ENCODE data around the gene SF3B1. TPM values are rescaled to one million over a fixed set of nuclear protein-coding genes. Genes with fewer than 3 reads are reported as not detected.
A peak's percentile ranks its signal among the peaks of the same experiment; 100 is the strongest.

Gene SF3B1
- polyA plus RNA-seq, 3 donors: 105 to 494 (median 152) TPM

GRCh38 chr2:197368412-197368811, 66.4 kb downstream of the SF3B1 start:
- peaks cover 0 to 4% (median 3%) of the 10 kb centered on the region in 7 donors for H3K9me3 Mint-ChIP-seq
- H3K4me1 ChIP-seq (ENCODE audit: control insufficient read depth in 1 of 2, insufficient read depth in 2 of 2, low read length in 2 of 2): peaks cover 10 to 11% of the 10 kb centered on the region in 2 donors
- intact Hi-C loops (cut with micrococcal nuclease): no loop called here

GRCh38 chr2:197363998-197364397, 70.8 kb downstream of the SF3B1 start:
- H3K4me1 ChIP-seq (ENCODE audit: control insufficient read depth in 1 of 2, insufficient read depth in 2 of 2, low read length in 2 of 2): no peaks in the 10 kb centered on the region
- no peak for DNase-seq
- Mint-ChIP-seq H3K27ac (no peak overlapping the region), H3K9me3 (peaks cover 0 to 3% (median 0%) of the 10 kb centered on the region in 7 donors), H3K36me3 (no peaks in the 10 kb centered on the region), H3K4me3 (no peak overlapping the region), H3K4me1 (peaks cover under 1% of the 10 kb centered on the region), H3K27me3 (ENCODE audit: low read depth in 3 of 3) (peaks cover 1 to 3% (median 2%) of the 10 kb centered on the region in 3 donors)
- H3K9ac ChIP-seq (ENCODE audit: insufficient read depth, low read length, poor library complexity, severe bottlenecking): no peak overlapping the region
- H3K4me3 ChIP-seq (replicated peaks in 1 of 3; ENCODE audit: low read depth in 2 of 3, low read length in 3 of 3): no peak overlapping the region
- intact Hi-C loops (cut with micrococcal nuclease): no loop called here
- no peaks in the 10 kb centered on the region for H4K20me1 ChIP-seq (ENCODE audit: insufficient read depth, low read length)
- H3K9me3 ChIP-seq (replicated peaks in 1 of 2; ENCODE audit: control insufficient read depth in 1 of 2, insufficient read depth in 1 of 2, low read length in 2 of 2): no peaks in the 10 kb centered on the region
- TF ChIP-seq CTCF (IDR thresholded peaks at IDR 0.05): no peak
- H3K4me2 ChIP-seq (replicated peaks; ENCODE audit: extremely low read depth, low read length, poor library complexity, severe bottlenecking): no peak overlapping the region
- WGBS (ENCODE audit: insufficient coverage): 92% methylated on average over 2 of the region's 5 CpGs
- no peaks in the 10 kb centered on the region for H3K36me3 ChIP-seq (replicated peaks in 1 of 2; ENCODE audit: control insufficient read depth in 1 of 2, insufficient read depth in 2 of 2, low read length in 2 of 2)
- no peak overlapping the region for H2AFZ ChIP-seq (ENCODE audit: insufficient read depth, low read depth, low read length, poor library complexity, severe bottlenecking)
- H3K27me3 ChIP-seq (ENCODE audit: control insufficient read depth in 2 of 2, insufficient read depth in 2 of 2, low read length in 2 of 2): no peaks in the 10 kb centered on the region
- H3K79me2 ChIP-seq (ENCODE audit: insufficient read depth, low read length): no peaks in the 10 kb centered on the region
- no peak overlapping the region for H3K27ac ChIP-seq (ENCODE audit: low read depth in 1 of 2, low read length in 2 of 2)

More at GRCh38 chr2:197368412-197368811, 66.4 kb downstream of the SF3B1 start:
- no peak for DNase-seq
- Histone ChIP-seq H3K9ac (ENCODE audit: insufficient read depth, low read length, poor library complexity, severe bottlenecking) (no peak overlapping the region), H3K9me3 (replicated peaks in 1 of 2; ENCODE audit: control insufficient read depth in 1 of 2, insufficient read depth in 1 of 2, low read length in 2 of 2) (no peaks in the 10 kb centered on the region), H3K36me3 (replicated peaks in 1 of 2; ENCODE audit: control insufficient read depth in 1 of 2, insufficient read depth in 2 of 2, low read length in 2 of 2) (no peaks in the 10 kb centered on the region), H3K27ac (ENCODE audit: low read depth in 1 of 2, low read length in 2 of 2) (no peak overlapping the region), H3K4me2 (replicated peaks; ENCODE audit: extremely low read depth, low read length, poor library complexity, severe bottlenecking) (no peak overlapping the region), H3K4me3 (replicated peaks in 1 of 3; ENCODE audit: low read depth in 2 of 3, low read length in 3 of 3) (no peak overlapping the region), H4K20me1 (ENCODE audit: insufficient read depth, low read length) (no peaks in the 10 kb centered on the region), H3K79me2 (ENCODE audit: insufficient read depth, low read length) (no peaks in the 10 kb centered on the region), H3K27me3 (ENCODE audit: control insufficient read depth in 2 of 2, insufficient read depth in 2 of 2, low read length in 2 of 2) (no peaks in the 10 kb centered on the region), H2AFZ (ENCODE audit: insufficient read depth, low read depth, low read length, poor library complexity, severe bottlenecking) (no peak overlapping the region)
- no peak overlapping the region for H3K4me3 Mint-ChIP-seq
- H3K4me1 Mint-ChIP-seq: peaks cover 13% of the 10 kb centered on the region
- TF ChIP-seq CTCF (IDR thresholded peaks at IDR 0.05): no peak
- no peaks in the 10 kb centered on the region for H3K36me3 Mint-ChIP-seq
- H3K27me3 Mint-ChIP-seq (ENCODE audit: low read depth in 3 of 3): peaks cover 0 to 3% (median 2%) of the 10 kb centered on the region in 3 donors
- H3K27ac Mint-ChIP-seq: peak overlapping the region in 2 of 7 donors; percentile 57 to 61
- WGBS (ENCODE audit: insufficient coverage): 100% methylated on average over 3 of the region's 6 CpGs

Measured in CD14-positive monocyte (primary cell).